ENCODE results near the gene CASKIN1. TPM values are rescaled to one million over a fixed set of nuclear protein-coding genes. Genes with fewer than 3 reads are reported as not detected.

The CASKIN1 gene
- total and polyA plus RNA-seq, 10 of the 15 experiments (the other 5 are each of a cell fraction or from before 2014, with no cell fraction given): 0.03 to 0.33 (median 0.11) TPM; not detected in 5

GRCh38 chr16:2216330-2216729, 19.9 kb upstream of the CASKIN1 start:
- no peak overlapping the region for H3K9ac ChIP-seq (ENCODE audit: control insufficient read depth, insufficient read depth, low read length)

More at GRCh38 chr16:2216330-2216729, 19.9 kb upstream of the CASKIN1 start:
- FAIRE-seq (no peak), ATAC-seq (no peak), DNase-seq (ENCODE audit: low read depth, low spot score) (no peak)
- in situ Hi-C loops (cut with MboI) (no loop called here), intact Hi-C loops (cut with micrococcal nuclease; ENCODE audit: unreplicated experiment) (no loop called here)
- Histone ChIP-seq H3K9me3 (replicated peaks; ENCODE audit: control insufficient read depth, insufficient read depth, low read length) (no peaks in the 10 kb centered on the region), H3K36me3 (ENCODE audit: control insufficient read depth in 2 of 2, insufficient read depth in 2 of 2, low read length in 1 of 2) (no peaks in the 10 kb centered on the region; a peak in 1 of 4 replicates), H3K27me3 (replicated peaks in 1 of 2; ENCODE audit: control insufficient read depth in 2 of 2, insufficient read depth in 2 of 2, low read length in 1 of 2) (no peaks in the 10 kb centered on the region), H3K4me2 (ENCODE audit: control insufficient read depth, insufficient read depth) (peak overlapping the region; percentile 32), H3K79me2 (ENCODE audit: control insufficient read depth, insufficient read depth, low read length) (peaks cover 16% of the 10 kb centered on the region), H3K27ac (ENCODE audit: control insufficient read depth, insufficient read depth) (no peak overlapping the region), H2AFZ (ENCODE audit: control insufficient read depth, low read depth, low read length) (no peak overlapping the region), H4K20me1 (ENCODE audit: control insufficient read depth, insufficient read depth) (no peaks in the 10 kb centered on the region), H3K4me3 (no peak overlapping the region), H3K4me1 (ENCODE audit: control insufficient read depth, insufficient read depth, low read length) (no peaks in the 10 kb centered on the region)
- TF ChIP-seq KAT2A (conservative IDR thresholded peaks at IDR 0.05; ENCODE audit: control insufficient read depth, low read depth, low read length) (no peak), EP300 (IDR thresholded peaks at IDR 0.05; ENCODE audit: borderline replicate concordance in 1 of 2, control insufficient read depth in 1 of 2, low read depth in 2 of 2, low read length in 2 of 2) (no peak), IRF4 (IDR thresholded peaks at IDR 0.05; ENCODE audit: low read depth, low read length) (no peak), JUNB (IDR thresholded peaks at IDR 0.05) (no peak), E2F8 (IDR thresholded peaks at IDR 0.05; ENCODE audit: low read depth, partially characterized antibody) (no peak), DPF2 (IDR thresholded peaks at IDR 0.05) (no peak), MLLT1 (IDR thresholded peaks at IDR 0.05) (no peak), MTA2 (IDR thresholded peaks at IDR 0.05; ENCODE audit: low read depth) (no peak), ATF2 (IDR thresholded peaks at IDR 0.05; ENCODE audit: low read length) (no peak), PAX8 (IDR thresholded peaks at IDR 0.05) (no peak), YY1 (IDR thresholded peaks at IDR 0.05; ENCODE audit: low read depth, low read length) (no peak)
- 91% methylated on average over 4 of the region's 4 CpGs for WGBS (ENCODE audit: insufficient coverage, insufficient replicate concordance, low lambda C conversion rate, missing lambda C conversion rate)
- RAD21 ChIA-PET (ENCODE audit: unreplicated experiment): no interaction called here
- BruUV-seq (replicated peaks): no TSS peak
- POLR2A ChIA-PET: no interaction called here
- SMC1A ChIA-PET (ENCODE audit: uncharacterized antibody, unreplicated experiment): interaction anchor here (0.6 kb wide), 1 partner anchor 782 kb away, joined by 3 read pairs; no protein-coding TSS in a partner anchor
- CTCF ChIA-PET: interaction anchor here (0.7 kb wide), 1 partner anchor 213 kb away, joined by 3 read pairs; no protein-coding TSS in a partner anchor
